Stimulated activated naive CD4-positive, alpha-beta T cell treated with Interleukin-2 at 50 U/mL for 16 hours (primary cell): ENCODE results near the gene ADAMTS17.

Source experiments
- DNase-seq: peaks from one replicate; lab custom pipeline; 2025; lab: John Stamatoyannopoulos, UW

The ADAMTS17 gene

DNA sequence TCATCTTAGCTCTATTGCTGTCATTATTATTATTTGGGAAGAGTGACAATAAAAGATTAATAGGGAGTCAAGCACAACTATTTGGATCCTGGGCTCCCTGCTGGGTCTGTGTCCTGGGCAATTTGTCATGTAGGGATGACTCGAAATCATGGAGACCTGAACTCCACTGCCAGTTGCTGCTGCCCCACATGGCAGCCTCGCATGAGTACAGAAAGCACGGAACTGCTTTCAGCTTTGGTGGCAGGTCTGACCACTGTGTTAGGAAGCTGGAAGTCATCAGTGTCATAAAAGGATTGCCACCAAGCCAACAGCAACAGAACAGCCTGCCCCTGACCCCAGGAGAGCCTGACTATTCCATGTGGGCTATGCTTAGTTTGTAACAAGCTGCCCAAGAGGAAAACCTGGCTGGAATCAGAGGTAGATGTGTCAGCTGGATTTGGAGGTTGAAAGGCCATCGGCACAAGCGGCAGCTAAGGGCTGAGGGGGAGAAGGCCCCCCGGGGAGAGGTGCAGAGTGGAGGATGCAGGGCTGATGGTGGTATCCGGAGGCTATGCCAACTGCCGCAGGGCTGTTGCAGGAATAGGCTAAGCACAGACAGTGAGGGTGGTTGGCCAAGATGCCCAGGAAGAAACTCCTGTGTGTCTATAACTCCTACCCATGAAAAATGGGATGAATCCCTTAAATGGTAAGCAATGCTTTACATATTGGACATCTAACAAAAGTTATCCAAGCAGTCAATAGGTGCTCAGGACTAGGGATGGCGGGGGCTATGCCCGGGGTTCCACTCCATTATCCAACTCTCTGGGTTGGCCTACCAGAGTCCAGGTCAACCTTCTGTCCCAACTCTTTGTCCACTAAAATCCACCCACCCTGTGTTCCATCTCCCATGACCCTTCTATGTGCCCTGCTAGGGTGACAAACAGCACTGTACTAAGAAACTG, 291.6 kb downstream of the ADAMTS17 start:
- no peak for DNase-seq

DNA sequence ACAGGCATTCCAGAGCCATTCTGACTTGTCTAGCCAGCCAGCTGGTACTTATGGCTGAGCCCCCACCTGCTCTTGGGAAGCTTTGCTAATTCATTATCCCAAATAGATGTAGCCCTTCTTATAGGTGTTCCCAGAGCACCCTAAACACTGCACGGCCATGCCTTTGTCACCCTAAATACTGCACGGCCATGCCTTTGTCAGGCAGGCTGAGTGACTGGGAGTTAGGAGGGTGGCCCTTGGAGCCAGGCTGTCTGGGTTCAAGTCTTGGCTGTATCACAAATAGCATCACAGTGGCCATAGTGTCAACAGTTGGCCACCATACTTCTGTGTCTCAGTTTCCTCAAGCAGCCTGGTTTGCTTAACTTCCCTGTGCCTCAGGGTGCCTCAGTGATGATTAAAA, 292.3 kb downstream of the ADAMTS17 start:
- no peak for DNase-seq

- DNase-seq = no peak
Observed at GRCh38 chr15:100048736-100049135, 293.0 kb downstream of the ADAMTS17 start.

- no peak for DNase-seq
Observed at GRCh38 chr15:100043692-100044091, 298.1 kb downstream of the ADAMTS17 start.

- no peak for DNase-seq
Observed at GRCh38 chr15:100043068-100043641, 298.6 kb downstream of the ADAMTS17 start.

- DNase-seq = no peak
Observed at GRCh38 chr15:100042558-100042957, 299.2 kb downstream of the ADAMTS17 start.

DNA sequence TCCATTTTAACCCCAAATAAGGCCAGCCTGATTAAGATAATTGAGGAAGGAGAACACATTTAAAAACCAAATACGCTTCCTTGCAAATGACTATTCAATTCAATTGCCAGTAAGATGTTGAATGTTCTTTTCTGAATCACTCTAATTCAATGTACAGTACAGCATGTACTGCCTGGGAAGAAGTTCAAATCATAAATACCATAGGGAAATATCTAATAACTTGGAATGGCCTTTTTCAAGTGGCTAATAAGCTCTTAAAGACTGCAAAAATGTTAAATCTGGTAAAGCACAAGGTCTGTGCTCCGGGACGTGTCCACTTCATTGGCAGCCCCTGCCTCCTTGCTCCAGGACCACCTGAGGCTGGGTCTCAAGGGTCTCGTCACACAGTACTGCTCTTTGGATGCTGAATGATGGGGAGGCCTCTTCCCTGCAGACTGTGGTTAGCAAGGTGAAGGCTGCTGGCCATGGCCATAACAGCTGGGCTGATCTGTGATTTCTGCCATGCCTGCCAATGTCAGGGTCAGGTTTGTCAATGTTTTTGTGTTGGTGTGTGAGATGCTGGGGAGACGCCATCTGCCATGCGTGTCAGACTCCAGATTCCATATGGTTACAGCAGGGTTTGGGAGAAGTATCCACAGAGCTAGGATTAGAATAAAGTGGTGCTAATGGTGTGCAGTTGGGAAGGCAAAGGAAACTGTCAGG, 300.5 kb downstream of the ADAMTS17 start:
- DNase-seq = no peak

- no peak for DNase-seq
Observed at GRCh38 chr15:100039994-100040393, 301.8 kb downstream of the ADAMTS17 start.

DNA sequence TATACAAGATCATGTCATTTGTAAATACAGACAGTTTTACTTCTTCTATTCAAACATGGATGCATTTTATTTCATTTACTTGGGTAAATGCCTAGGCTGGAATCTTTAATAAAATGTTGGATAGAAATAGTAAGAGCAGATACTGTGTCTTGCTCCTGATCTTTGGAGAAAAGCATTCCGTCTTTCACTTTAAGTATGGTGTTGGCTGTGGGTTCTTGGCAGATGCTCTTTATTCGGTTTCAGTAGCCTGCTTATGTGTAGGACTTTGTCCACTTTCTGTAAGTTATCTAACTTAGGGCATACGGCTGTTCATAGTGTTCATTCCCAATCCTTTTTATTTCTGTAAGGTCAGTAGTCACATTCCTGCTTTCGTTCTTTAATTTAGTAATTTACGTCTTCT, 303.0 kb downstream of the ADAMTS17 start:
- no peak for DNase-seq

- no peak for DNase-seq
Observed at GRCh38 chr15:100037901-100038300, 303.9 kb downstream of the ADAMTS17 start.

DNA sequence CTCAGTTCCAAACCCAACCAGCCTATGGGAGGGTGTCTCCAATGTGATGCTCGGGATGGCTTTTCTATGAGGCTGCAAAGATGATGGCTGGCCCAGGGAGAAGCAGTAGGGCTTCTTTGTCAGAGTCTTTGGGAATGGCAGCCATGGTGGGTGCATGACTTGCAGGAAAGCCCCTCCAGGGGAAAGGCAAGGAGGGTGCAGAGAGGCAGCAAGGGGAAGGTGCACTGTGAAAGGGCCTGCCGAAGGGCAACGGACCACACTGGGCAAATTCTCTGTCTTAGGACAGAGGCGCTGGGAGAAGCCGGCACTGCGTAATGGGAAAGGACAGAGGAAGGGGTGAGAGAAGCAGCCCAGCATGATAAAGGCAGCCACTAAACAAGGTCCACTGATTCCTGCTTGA, 305.8 kb downstream of the ADAMTS17 start:
- no peak for DNase-seq

DNA sequence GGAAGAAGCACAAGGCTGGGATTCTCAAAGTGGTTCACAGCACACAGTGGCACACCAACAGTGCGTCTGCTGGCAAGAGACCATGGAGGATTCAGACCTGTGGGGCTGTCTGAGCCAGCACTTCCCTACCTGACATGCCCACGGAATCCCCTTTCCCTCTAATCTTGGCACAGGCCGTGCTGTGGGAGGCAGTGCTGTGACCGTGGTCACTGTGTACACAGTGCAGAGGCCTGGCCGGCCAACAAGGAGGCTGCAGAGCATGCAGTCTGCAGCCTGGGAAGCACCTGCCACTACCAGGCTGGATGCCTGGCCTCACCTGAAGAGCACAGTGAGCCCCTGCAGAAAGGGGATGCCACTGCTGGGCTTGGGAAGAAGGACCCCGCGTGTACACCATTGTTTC, 307.6 kb downstream of the ADAMTS17 start:
- DNase-seq = no peak

GRCh38 chr15:100033140-100033857, 308.5 kb downstream of the ADAMTS17 start:
- no peak for DNase-seq

DNA sequence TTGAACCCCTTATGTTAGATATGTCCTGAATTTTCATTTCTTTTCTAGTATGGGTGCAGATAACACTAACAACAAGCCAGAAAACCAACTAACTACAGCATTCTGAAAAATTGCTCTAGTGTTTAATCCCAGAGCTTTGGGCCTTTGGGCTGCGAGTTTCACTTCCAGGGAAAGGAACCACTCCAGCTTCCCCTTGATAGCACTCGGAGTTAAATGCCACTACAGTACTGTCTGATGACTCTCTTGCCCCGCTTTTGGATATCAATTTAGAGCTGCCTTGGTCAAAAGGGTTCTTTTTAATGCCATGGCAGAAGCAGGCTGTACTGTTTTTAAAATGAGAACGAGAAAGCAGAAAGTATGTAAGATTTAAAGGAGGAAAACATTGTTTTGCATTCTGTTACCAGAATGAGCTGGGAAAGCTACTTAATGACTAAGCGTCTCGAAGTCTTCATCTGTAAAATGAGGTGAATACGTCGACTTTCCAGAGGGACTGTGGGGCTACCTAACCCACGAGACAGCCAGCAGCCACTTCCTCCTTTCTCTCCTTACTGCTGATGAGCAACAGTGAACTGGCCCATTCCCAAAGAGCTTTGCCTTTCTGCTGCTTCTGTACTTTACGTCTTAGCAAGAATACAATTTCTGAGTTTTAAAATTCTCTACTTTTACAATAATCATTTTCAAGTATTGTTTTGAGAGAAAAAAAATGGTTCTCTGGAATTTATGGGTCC, 309.3 kb downstream of the ADAMTS17 start:
- no peak for DNase-seq

- DNase-seq = no peak
Observed at GRCh38 chr15:100031665-100032357, 310.0 kb downstream of the ADAMTS17 start.

- DNase-seq = no peak
Observed at GRCh38 chr15:100030586-100031229, 311.1 kb downstream of the ADAMTS17 start.

DNA sequence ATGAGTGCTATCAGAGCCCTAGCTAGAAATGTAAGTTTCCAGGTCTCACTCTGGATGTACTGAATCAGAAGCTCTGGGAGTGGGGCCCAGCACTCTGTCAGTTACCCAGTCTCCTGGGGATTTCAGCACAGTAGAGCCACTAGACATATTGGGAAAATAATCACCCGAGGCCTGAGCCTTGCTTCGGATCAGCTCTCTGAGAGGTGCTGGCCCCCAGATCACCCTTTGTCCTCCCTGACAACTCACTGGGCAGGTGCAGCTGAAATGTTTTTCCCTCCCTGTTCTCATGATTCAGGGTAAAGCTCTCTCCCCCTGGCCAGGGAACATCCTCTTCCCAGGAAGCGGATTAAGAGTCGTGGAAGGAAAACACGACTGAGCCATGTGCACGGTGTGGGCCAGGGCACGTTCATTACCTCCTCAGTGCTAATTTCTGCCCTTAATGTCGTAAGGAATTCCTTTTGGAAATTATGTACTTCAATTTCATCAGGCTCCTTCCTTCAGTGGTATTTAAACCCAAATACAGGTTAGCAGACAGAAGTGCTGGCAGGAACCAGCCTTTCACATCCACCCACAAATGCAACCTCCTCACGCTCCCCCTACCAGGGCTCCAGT, 311.8 kb downstream of the ADAMTS17 start:
- no peak for DNase-seq

- no peak for DNase-seq
Observed at GRCh38 chr15:100029045-100029444, 312.7 kb downstream of the ADAMTS17 start.

- DNase-seq = no peak
Observed at GRCh38 chr15:100026041-100026440, 315.7 kb downstream of the ADAMTS17 start.

- DNase-seq = no peak
Observed at GRCh38 chr15:100022806-100023205, 319.0 kb downstream of the ADAMTS17 start.
